GM18951 (cell line): ENCODE results near the gene PAMR1.

Experiments used
- POLR2A ChIP-seq: IDR thresholded peaks from 4 replicates; pipeline ENCODE4 v1.6.1; 2011; ENCODE audit warnings: mild to moderate bottlenecking; ENCODE audit not compliant: insufficient read length, insufficient read depth; ENCODE audit errors: extremely low read depth
- in situ Hi-C: fragments of 300-500 bp; cut with MboI; formaldehyde crosslinking; loops from one replicate; pipeline ENCODE4 v1.12.0; 2022; ENCODE audit warnings: low sequenced_read_pairs, mixed read lengths, inconsistent platforms; ENCODE audit not compliant: unreplicated experiment

The PAMR1 gene

GRCh38 chr11:35477901-35478300 lies 47.5 kb downstream of the PAMR1 start:
- in situ Hi-C loops, result no loop called here
- TF ChIP-seq POLR2A, result no peak

GRCh38 chr11:35474688-35475087 lies 50.7 kb downstream of the PAMR1 start:
- in situ Hi-C loops, result no loop called here
- no peak for TF ChIP-seq POLR2A

- in situ Hi-C loops, result no loop called here
- no peak for TF ChIP-seq POLR2A
These were observed 51.5 kb downstream of the PAMR1 start for GRCh38 chr11:35473795-35474374.

- in situ Hi-C loops, result no loop called here
- no peak for TF ChIP-seq POLR2A
These were observed 54.8 kb downstream of the PAMR1 start for GRCh38 chr11:35470616-35471015.

- in situ Hi-C loops, result no loop called here
- no peak for TF ChIP-seq POLR2A
These were observed 59.4 kb downstream of the PAMR1 start for GRCh38 chr11:35466058-35466457.

- TF ChIP-seq POLR2A, result no peak
- in situ Hi-C loops, result no loop called here
These were observed 61.1 kb downstream of the PAMR1 start for GRCh38 chr11:35464308-35464707.

GRCh38 chr11:35463331-35463751 lies 62.1 kb downstream of the PAMR1 start:
- no peak for TF ChIP-seq POLR2A
- in situ Hi-C loops, result no loop called here

GRCh38 chr11:35461917-35462538 lies 63.4 kb downstream of the PAMR1 start:
- in situ Hi-C loops, result no loop called here
- no peak for TF ChIP-seq POLR2A

- no peak for TF ChIP-seq POLR2A
- in situ Hi-C loops, result no loop called here
These were observed 65.9 kb downstream of the PAMR1 start for GRCh38 chr11:35459489-35459888.

- in situ Hi-C loops, result no loop called here
- no peak for TF ChIP-seq POLR2A
These were observed 66.6 kb downstream of the PAMR1 start for GRCh38 chr11:35458846-35459245.

- no peak for TF ChIP-seq POLR2A
- in situ Hi-C loops, result no loop called here
These were observed 71.1 kb downstream of the PAMR1 start for GRCh38 chr11:35454362-35454761.

- no peak for TF ChIP-seq POLR2A
- in situ Hi-C loops, result no loop called here
These were observed 88.7 kb downstream of the PAMR1 start for GRCh38 chr11:35436581-35437250.

- in situ Hi-C loops, result no loop called here
- TF ChIP-seq POLR2A, result no peak
These were observed 91.8 kb downstream of the PAMR1 start for GRCh38 chr11:35433588-35433987.

- in situ Hi-C loops, result no loop called here
- no peak for TF ChIP-seq POLR2A
These were observed 93.0 kb downstream of the PAMR1 start for GRCh38 chr11:35432464-35432863.

- in situ Hi-C loops, result no loop called here
- TF ChIP-seq POLR2A, result no peak
These were observed 98.3 kb downstream of the PAMR1 start for GRCh38 chr11:35427071-35427470.

- TF ChIP-seq POLR2A, result no peak
- in situ Hi-C loops, result no loop called here
These were observed 99.1 kb downstream of the PAMR1 start for GRCh38 chr11:35426351-35426750.
